NCI-H146 treated with DMSO at 0.1 percent for 48 hours (cell line): ENCODE results near the gene NR1H2.

Source experiments
- DNase-seq: peaks from one replicate; lab custom pipeline; 2025; ENCODE audit not compliant: unreplicated experiment; lab: John Stamatoyannopoulos, UW

NR1H2 gene

DNA sequence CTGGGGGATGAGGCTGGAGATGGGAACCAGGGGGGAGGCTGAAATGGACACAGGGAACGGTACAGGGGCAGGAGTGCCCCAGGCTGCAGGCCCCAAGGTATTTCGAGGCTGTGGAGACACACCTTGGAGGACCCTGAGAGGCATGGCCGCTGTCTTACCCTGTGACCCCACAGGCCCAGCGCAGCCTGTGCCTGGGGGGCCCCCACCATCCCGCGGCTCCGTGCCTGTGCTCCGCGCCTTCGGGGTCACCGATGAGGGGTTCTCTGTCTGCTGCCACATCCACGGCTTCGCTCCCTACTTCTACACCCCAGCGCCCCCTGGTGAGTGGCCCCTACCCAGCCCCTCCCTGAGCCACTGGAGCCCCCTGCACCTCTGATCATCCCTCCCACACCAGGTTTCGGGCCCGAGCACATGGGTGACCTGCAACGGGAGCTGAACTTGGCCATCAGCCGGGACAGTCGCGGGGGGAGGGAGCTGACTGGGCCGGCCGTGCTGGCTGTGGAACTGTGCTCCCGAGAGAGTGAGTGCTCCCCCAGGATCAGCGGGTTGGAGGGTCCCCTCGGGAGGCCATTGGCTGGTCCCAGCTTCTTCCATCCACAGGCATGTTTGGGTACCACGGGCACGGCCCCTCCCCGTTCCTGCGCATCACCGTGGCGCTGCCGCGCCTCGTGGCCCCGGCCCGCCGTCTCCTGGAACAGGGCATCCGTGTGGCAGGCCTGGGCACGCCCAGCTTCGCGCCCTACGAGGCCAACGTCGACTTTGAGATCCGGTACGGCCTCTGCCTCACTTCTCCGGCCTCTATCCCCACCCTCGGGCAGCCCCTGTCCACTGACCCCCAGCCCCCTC, 25.6 kb downstream of the NR1H2 start:
- DNase-seq = no peak

- no peak for DNase-seq
Measured at GRCh38 chr19:50402544-50403301, 26.5 kb downstream of the NR1H2 start.

DNA sequence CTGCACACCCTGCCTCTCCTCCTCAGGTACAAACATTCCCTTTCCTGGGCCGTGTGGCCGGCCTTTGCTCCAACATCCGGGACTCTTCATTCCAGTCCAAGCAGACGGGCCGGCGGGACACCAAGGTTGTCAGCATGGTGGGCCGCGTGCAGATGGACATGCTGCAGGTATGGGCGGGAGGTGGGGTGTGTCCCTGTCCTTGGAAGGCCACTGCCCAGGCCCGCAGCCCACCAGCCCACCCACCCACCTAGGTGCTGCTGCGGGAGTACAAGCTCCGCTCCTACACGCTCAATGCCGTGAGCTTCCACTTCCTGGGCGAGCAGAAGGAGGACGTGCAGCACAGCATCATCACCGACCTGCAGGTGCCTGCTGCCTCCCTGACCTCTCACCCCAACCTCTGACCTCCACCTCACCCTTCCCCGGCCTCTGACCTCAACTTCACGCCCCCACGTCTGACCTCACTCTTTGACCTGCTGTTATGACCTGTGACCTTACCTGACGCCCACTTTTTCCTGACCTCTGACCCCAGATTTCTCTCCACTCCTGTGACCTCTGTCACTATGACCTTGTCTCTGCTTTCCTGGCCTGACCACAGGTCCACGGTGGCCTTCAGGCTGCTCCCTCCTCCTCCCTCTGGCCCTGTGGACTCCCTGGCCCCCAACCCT, 30.0 kb downstream of the NR1H2 start:
- DNase-seq = no peak

- DNase-seq = no peak
Measured at GRCh38 chr19:50406829-50407228, 30.6 kb downstream of the NR1H2 start.

GRCh38 chr19:50409347-50409746, 33.1 kb downstream of the NR1H2 start:
- no peak for DNase-seq

DNA sequence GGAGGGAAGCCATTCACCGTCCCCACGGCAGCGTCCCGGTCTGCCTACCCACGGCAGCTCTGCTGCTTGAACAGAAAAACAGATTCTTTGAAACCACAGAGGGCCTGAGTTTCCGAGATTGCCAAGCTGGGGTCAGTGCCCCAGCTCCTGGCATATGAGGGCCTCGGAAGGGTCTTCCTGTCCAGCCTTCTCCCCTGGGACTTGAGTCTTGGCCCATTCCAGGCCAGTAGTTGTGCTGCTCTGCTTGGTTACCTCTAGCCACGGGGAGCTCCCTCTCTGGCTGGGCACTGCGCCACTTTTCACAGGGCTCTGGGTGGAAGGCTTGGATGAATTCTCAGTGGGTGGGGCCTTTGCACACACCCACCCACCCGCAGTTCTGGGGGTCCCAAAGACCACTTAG, 33.9 kb downstream of the NR1H2 start:
- no peak for DNase-seq

- DNase-seq = no peak
Measured at GRCh38 chr19:50412419-50412818, 36.2 kb downstream of the NR1H2 start.

GRCh38 chr19:50413096-50413495, 36.8 kb downstream of the NR1H2 start:
- DNase-seq = no peak

GRCh38 chr19:50413531-50413930, 37.3 kb downstream of the NR1H2 start:
- DNase-seq = no peak

- DNase-seq = no peak
Measured at GRCh38 chr19:50414864-50415660, 38.8 kb downstream of the NR1H2 start.

DNA sequence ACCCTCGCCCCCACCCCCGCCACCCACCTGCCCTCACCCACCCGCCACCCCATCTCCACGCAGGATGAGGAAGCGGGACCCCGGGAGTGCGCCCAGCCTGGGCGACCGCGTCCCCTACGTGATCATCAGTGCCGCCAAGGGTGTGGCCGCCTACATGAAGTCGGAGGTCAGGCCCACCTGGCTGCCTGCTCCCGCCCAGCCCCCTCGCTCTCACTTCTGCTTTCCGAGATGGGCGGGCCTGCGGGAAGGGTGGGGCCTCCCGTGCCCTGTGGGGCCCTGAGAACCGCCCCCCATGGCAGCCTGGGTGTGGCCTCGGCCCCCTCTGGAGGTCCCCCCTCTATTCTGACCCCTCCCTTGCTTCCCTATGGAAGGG, 39.4 kb downstream of the NR1H2 start:
- no peak for DNase-seq

DNA sequence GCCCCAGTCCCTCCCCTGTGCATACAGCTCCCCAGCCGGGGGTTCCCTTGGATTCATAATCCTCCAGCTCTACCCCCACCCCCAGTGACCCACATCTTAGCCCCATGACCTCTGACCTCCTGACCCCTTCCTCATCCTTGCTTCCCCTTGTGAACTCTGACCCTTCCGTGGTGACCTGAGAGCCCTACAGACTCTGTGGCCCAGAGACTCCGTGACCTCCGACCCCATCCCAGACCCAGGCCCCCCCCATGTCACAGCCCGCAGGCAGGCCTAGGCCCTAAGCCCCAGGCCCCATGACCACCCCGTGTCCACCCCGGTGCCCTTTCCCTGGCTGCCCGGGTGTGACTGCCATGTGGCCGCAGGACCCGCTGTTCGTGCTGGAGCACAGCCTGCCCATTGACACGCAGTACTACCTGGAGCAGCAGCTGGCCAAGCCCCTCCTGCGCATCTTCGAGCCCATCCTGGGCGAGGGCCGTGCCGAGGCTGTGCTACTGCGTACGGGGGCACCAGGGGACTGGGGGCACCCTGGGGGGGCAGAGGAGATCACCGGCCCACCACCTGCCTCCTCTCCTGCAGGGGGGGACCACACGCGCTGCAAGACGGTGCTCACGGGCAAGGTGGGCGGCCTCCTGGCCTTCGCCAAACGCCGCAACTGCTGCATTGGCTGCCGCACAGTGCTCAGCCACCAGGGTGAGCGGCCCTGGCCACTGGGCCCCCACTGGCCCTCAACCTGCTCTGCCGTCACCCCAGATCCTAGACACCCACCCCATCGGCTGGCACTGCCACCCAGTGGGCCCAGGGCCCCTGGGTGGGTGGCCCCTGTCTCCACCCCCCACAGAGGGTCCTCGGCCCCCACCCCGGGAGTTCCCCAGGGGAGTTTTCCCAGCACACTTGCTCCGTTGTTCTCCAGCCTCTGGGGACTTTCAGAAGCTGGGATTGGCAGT, 40.0 kb downstream of the NR1H2 start:
- DNase-seq = no peak

DNA sequence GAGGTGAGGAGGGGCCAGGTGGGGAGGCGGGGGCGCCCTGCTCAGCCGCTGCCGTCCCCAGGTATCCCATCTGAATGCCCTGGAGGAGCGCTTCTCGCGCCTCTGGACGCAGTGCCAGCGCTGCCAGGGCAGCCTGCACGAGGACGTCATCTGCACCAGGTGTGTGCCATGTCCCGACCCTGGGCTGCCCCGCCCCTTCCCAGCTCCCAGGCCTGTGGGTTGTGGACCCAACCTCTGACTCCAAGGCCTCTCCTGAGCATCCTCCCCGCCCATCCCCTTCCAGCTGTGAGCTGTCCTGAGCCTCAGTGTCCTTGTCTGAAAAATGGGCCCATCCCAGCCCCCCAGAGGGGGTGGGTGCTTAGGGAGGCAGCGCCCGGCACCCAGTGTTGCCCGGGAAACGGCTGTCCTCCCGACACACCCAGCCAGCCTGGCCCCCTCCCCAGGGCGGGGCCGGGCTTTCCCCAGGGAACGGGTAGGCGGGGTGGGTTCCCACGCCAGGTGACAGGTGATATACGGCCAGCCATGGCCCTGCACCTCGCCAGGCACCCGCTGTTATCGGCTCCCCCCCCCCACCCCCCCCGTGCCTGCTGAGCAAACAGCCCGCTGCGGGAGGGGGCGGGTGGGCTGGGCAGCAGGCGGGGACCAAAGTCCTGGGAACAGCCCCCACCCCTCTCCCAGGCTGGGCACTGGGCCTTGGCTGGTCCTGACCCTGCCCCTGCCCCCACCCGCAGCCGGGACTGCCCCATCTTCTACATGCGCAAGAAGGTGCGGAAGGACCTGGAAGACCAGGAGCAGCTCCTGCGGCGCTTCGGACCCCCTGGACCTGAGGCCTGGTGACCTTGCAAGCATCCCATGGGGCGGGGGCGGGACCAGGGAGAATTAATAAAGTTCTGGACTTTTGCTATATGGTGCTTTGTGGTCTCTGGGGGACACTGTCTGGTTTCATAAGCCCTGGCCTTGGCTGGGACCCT, 41.1 kb downstream of the NR1H2 start:
- no peak for DNase-seq

- DNase-seq = no peak
Measured at GRCh38 chr19:50418176-50419021, 42.1 kb downstream of the NR1H2 start, which contains the start of gene SPIB. SPIB (plus strand) TSS chr19:50418938; CDS start chr19:50418963, 25 bp downstream.

GRCh38 chr19:50419022-50419579, 42.8 kb downstream of the NR1H2 start:
- no peak for DNase-seq

- no peak for DNase-seq
Measured at GRCh38 chr19:50419580-50420035, 43.4 kb downstream of the NR1H2 start.

DNA sequence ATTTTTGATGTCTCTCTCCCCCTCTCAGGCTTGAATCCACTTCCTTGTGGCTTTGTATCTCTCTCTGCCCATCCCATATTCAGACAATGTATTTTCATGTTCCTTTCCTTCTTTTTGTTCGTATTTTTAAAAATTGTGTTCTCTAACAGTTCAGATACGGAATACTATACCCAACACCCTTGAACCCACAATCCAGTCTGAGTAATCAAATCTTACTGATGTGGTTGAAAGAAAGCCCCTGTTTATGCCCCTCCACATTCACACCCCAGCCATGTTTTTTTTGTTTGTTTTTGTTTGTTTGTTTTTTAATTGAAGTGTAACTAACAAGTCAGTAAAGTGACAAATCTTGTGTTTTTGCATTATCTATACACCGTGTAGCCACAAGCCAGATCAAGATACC, 43.9 kb downstream of the NR1H2 start:
- no peak for DNase-seq
